SU-DHL-6 (cell line): ENCODE results near the gene KIAA1586.
"Not testable (repeated sequence)": the region's sequence is repeated elsewhere in the genome, so short reads cannot be mapped to it uniquely, and the experiment has no call there.

ENCODE experiments used
- H2AFZ ChIP-seq: fragments of 200-600 bp; sonication (generic); 2 replicates; pipeline ENCODE4 v1.6.1; 2014; ENCODE audit warnings: low read depth, mild to moderate bottlenecking, moderate library complexity, mixed read lengths, antibody characterized with exemption, low read length; ENCODE audit not compliant: severe bottlenecking
- H3F3A ChIP-seq: fragments of 200-600 bp; shearing (Covaris generic); 2 replicates; pipeline ENCODE4 v1.6.0; 2016; ENCODE audit warnings: antibody characterized with exemption, mild to moderate bottlenecking; ENCODE audit not compliant: insufficient read depth
- H3K27ac ChIP-seq: fragments of 200-600 bp; sonication (generic); 2 replicates; pipeline ENCODE4 v1.5.1; 2016; ENCODE audit warnings: low read depth, mild to moderate bottlenecking, low read length, moderate library complexity, mixed read lengths
- H3K27me3 ChIP-seq: fragments of 200-600 bp; sonication (generic), shearing (Covaris generic); 2 replicates; pipeline ENCODE4 v1.6.0; 2014; ENCODE audit warnings: mild to moderate bottlenecking, low read length
- H3K36me3 ChIP-seq: fragments of 200-600 bp; sonication (generic); 2 replicates; pipeline ENCODE4 v1.6.1; 2014; ENCODE audit warnings: mild to moderate bottlenecking, low read length, mixed read lengths
- H3K4me2 ChIP-seq: fragments of 300-600, 200-600 bp; shearing (Covaris generic), sonication (generic); 2 replicates; pipeline ENCODE4 v1.6.0; 2014; ENCODE audit warnings: low read length, low read depth, mild to moderate bottlenecking; ENCODE audit not compliant: poor library complexity, severe bottlenecking
- H3K4me3 ChIP-seq: fragments of 200-600 bp; sonication (generic); 2 replicates; pipeline ENCODE4 v1.5.1; 2014; ENCODE audit warnings: antibody characterized with exemption, low read length, mild to moderate bottlenecking, mixed read lengths; ENCODE audit not compliant: insufficient read depth, poor library complexity, severe bottlenecking
- H3K79me2 ChIP-seq: fragments of 200-600 bp; sonication (generic); 2 replicates; pipeline ENCODE4 v1.6.1; 2014; ENCODE audit warnings: mild to moderate bottlenecking, low read length, moderate library complexity; ENCODE audit not compliant: insufficient read depth
- H3K9ac ChIP-seq: fragments of 200-600 bp; sonication (generic); 2 replicates; pipeline ENCODE4 v1.7.0; 2014; ENCODE audit warnings: mild to moderate bottlenecking, low read length
- H3K9me2 ChIP-seq: fragments of 200-600 bp; sonication (generic); replicated peaks from 2 replicates; pipeline ENCODE4 v1.6.1; 2014; ENCODE audit warnings: low read length; ENCODE audit not compliant: insufficient read depth
- H3K9me3 ChIP-seq: fragments of 200-600 bp; sonication (generic); 2 replicates; pipeline ENCODE4 v1.6.1; 2014; ENCODE audit warnings: low read length, mixed read lengths; ENCODE audit not compliant: insufficient read depth
- H4K20me1 ChIP-seq: fragments of 200-600 bp; sonication (generic); 2 replicates; pipeline ENCODE4 v1.6.1; 2014; ENCODE audit warnings: low read depth, mild to moderate bottlenecking, antibody characterized with exemption, low read length, moderate library complexity, mixed read lengths
- CTCF ChIP-seq: fragments of 200-600 bp; sonication (generic); IDR thresholded peaks from one replicate; pipeline ENCODE4 v1.5.1; 2017; ENCODE audit warnings: antibody characterized with exemption, mild to moderate bottlenecking, low read length, moderate library complexity; ENCODE audit not compliant: insufficient read depth, poor library complexity, severe bottlenecking
- EZH2phosphoT487 ChIP-seq: fragments of 200-600 bp; sonication (generic), shearing (Covaris generic); conservative IDR thresholded peaks from 2 replicates; pipeline ENCODE4 v1.6.1; 2018; ENCODE audit warnings: mild to moderate bottlenecking, antibody characterized with exemption, low read length, moderate library complexity, mixed read lengths

KIAA1586 gene

GRCh38 chr6:57089265-57089664 is 42.8 kb downstream of the KIAA1586 start:
- Histone ChIP-seq H2AFZ (peak overlapping the region; percentile 84), H3K36me3 (peaks cover 22% of the 10 kb centered on the region), H3K9me3 (no peaks in the 10 kb centered on the region), H3K9me2 (no peaks in the 10 kb centered on the region), H3K4me2 (peak overlapping the region; percentile 70), H4K20me1 (peaks cover 23% of the 10 kb centered on the region), H3K27ac (no peak overlapping the region), H3K9ac (peak overlapping the region; percentile 62), H3F3A (peaks cover 8% of the 10 kb centered on the region; the same call in 1 of the 2 replicates), H3K79me2 (peaks cover 30% of the 10 kb centered on the region), H3K27me3 (no peaks in the 10 kb centered on the region), H3K4me3 (peak overlapping the region; percentile 46)
- no peak for TF ChIP-seq EZH2phosphoT487
- TF ChIP-seq CTCF = no peak

GRCh38 chr6:57089687-57090457 is 43.4 kb downstream of the KIAA1586 start, which contains the start of gene ZNF451:
Gene ZNF451 (plus strand): TSS chr6:57090188. CDS start chr6:57090254, 66 bp downstream.
- Histone ChIP-seq H3K9ac (peak within 1 kb of the TSS; percentile 62), H3K9me2 (no peaks in the 10 kb centered on the region), H2AFZ (peak within 1 kb of the TSS; percentile 84), H4K20me1 (peaks cover 27% of the 10 kb centered on the region), H3K36me3 (peaks cover 25% of the 10 kb centered on the region), H3F3A (peaks cover 8% of the 10 kb centered on the region; the same call in 1 of the 2 replicates), H3K9me3 (no peaks in the 10 kb centered on the region), H3K27ac (peak within 1 kb of the TSS; percentile 44; the same call in 1 of the 2 replicates), H3K4me3 (peak within 1 kb of the TSS; percentile 54), H3K27me3 (no peaks in the 10 kb centered on the region), H3K4me2 (peak within 1 kb of the TSS; percentile 70), H3K79me2 (peaks cover 37% of the 10 kb centered on the region)
- TF ChIP-seq EZH2phosphoT487 (no peak), CTCF (no peak)

- H3K9ac ChIP-seq = peak overlapping the region; percentile 62
- not testable (repeated sequence) for H3K9me3 ChIP-seq, H3K4me3 ChIP-seq
Observed at GRCh38 chr6:57090458-57091067, 44.1 kb downstream of the KIAA1586 start.

GRCh38 chr6:57091375-57091774 is 44.9 kb downstream of the KIAA1586 start:
- H3K79me2 ChIP-seq = peaks cover 52% of the 10 kb centered on the region
- not testable (repeated sequence) for H3K9me3 ChIP-seq, H3K9me2 ChIP-seq, H3F3A ChIP-seq, H3K27me3 ChIP-seq, H3K27ac ChIP-seq, H2AFZ ChIP-seq
- peaks cover 32% of the 10 kb centered on the region for H4K20me1 ChIP-seq
- peak overlapping the region; percentile 85 for H3K4me2 ChIP-seq
- peaks cover 33% of the 10 kb centered on the region for H3K36me3 ChIP-seq
- H3K4me3 ChIP-seq = peak overlapping the region; percentile 49
- peak overlapping the region; percentile 44 for H3K9ac ChIP-seq

More at GRCh38 chr6:57090458-57091067, 44.1 kb downstream of the KIAA1586 start:
- Histone ChIP-seq H3K36me3 (peaks cover 31% of the 10 kb centered on the region), H3K79me2 (peaks cover 43% of the 10 kb centered on the region), H4K20me1 (peaks cover 32% of the 10 kb centered on the region)
- not testable (repeated sequence) for H3K27ac ChIP-seq, H3K4me2 ChIP-seq, H3F3A ChIP-seq, H3K27me3 ChIP-seq, H3K9me2 ChIP-seq, H2AFZ ChIP-seq
